Measurements from ENCODE around the gene SMR3A.

The SMR3A gene

DNA sequence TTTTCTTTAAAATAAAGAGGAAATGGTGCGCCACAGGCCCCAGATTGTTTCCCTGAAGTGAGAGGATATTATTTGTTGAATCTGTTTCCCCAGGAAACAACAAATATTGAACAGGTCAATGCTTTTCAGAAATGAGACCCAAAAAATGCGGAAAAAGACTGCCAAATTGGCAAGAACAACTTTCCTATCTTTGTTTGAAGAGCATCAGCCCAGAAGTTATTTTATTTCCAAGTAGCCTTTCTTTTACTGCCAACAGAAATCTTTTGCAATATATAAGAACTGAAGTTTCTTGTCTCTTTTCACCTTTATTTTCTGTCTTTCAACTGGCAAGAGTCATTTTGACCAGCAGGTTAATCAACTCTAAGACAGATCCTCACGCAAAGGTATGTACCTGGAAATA, at the start of gene SMR3A:
TSS of gene SMR3A (plus strand) at position 301 of the 400 bp plus-strand sequence. CDS start 1,356 bp downstream, outside the sequence.
- Histone ChIP-seq H3K4me1 (ENCODE audit: insufficient read depth, low read length) (no peaks in the 10 kb centered on the region), H3K36me3 (ENCODE audit: insufficient read depth, low read length) (no peaks in the 10 kb centered on the region), H3K9me3 (ENCODE audit: low read length) (no peaks in the 10 kb centered on the region), H3K4me3 (ENCODE audit: low read length) (no peak within 1 kb of the TSS), H3K27me3 (ENCODE audit: insufficient read depth, low read length) (no peaks in the 10 kb centered on the region), H2AFZ (ENCODE audit: low read depth, low read length) (no peak within 1 kb of the TSS)

DNA sequence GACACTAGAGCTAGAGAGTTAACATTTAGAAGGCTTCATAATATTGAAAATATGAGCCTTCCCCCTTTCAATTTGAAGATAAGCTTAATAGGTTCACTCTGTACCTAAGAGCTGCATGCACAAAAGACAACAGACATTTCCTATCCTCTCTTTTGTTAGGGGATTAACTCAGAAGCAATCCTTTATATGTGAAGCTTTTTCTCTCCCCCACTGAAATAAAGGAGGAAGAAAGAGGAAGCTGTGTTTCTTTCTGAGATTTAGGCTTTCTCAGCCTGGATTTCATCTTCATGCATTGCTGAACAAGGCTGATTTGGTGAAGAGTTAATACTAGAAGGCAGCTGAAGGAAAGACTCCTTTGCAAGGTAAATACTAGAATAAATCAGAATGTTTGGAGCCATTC, 46.8 kb upstream of the SMR3A start:
- no peaks in the 10 kb centered on the region for H3K9me3 ChIP-seq (ENCODE audit: low read length)
- H3K4me1 ChIP-seq (ENCODE audit: insufficient read depth, low read length): no peaks in the 10 kb centered on the region
- H3K4me3 ChIP-seq (ENCODE audit: low read length): no peak overlapping the region
- no peaks in the 10 kb centered on the region for H3K27me3 ChIP-seq (ENCODE audit: insufficient read depth, low read length)
- H2AFZ ChIP-seq (ENCODE audit: low read depth, low read length): no peak overlapping the region
- H3K36me3 ChIP-seq (ENCODE audit: insufficient read depth, low read length): no peaks in the 10 kb centered on the region

DNA sequence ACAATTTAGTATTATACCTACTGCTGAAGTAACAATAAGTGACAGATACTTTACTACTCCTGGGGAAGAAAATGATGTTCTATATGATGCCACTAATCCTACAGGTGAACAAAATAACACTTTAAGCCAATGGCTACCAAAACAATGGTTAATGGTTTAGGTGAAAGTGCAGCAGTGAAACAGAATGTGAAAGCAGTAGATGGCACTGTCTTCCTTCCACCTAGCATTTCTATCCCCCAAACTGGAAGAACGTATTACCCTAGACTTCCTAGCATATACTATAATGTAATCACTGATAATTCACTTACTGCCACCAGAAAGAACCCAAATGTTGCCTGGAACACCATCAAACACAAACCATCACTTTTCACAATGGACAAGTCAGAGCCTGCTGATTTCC, 44.6 kb upstream of the SMR3A start:
- no peaks in the 10 kb centered on the region for H3K36me3 ChIP-seq (ENCODE audit: insufficient read depth, low read length)
- H3K27me3 ChIP-seq (ENCODE audit: insufficient read depth, low read length): no peaks in the 10 kb centered on the region
- no peak overlapping the region for H3K4me3 ChIP-seq (ENCODE audit: low read length)
- no peaks in the 10 kb centered on the region for H3K9me3 ChIP-seq (ENCODE audit: low read length)
- H2AFZ ChIP-seq (ENCODE audit: low read depth, low read length): no peak overlapping the region
- no peaks in the 10 kb centered on the region for H3K4me1 ChIP-seq (ENCODE audit: insufficient read depth, low read length)

DNA sequence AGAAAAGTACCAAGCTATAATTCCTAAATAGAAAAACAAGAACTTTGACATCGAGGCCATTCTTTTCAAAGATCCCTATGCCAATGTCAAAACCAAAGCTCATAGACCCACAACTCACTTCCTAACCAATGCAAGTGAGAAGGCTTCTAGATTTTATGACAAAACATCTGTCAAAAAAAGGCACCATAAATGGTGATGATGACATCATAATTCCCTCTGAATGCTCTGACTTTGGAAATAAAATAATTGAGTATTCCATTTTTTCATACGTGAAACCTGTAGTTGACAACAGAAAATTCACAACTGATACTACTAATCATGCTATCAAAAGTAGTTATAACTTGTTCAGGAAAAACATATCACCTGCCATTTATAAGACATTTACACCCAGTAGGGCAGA, 34.5 kb upstream of the SMR3A start:
- no peaks in the 10 kb centered on the region for H3K4me1 ChIP-seq (ENCODE audit: insufficient read depth, low read length)
- no peak overlapping the region for H3K4me3 ChIP-seq (ENCODE audit: low read length)
- no peaks in the 10 kb centered on the region for H3K9me3 ChIP-seq (ENCODE audit: low read length)
- no peaks in the 10 kb centered on the region for H3K27me3 ChIP-seq (ENCODE audit: insufficient read depth, low read length)
- no peak overlapping the region for H2AFZ ChIP-seq (ENCODE audit: low read depth, low read length)
- H3K36me3 ChIP-seq (ENCODE audit: insufficient read depth, low read length): no peaks in the 10 kb centered on the region

DNA sequence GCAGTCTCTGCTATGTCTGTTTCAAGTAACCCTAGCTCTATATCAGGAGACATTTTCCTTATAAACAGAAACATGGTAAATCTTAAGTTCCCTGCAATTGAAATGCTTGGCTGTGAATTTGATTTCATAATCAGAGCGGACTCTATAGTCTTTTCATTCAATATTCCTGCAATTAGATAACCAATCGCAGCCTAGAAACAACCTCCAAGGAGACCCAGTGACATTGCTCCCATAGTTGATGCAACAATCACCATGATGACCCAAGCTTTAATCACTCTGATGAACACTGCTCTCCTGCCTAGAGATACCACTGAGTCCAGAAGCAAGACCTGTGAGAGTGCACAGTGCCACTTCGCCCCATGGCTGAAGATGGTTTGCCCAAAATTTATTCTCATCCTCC, 25.9 kb upstream of the SMR3A start, which contains the start of gene CABS1:
TSS of gene CABS1 (plus strand) at position 301 of the 400 bp plus-strand sequence. CDS start at position 360, 59 bp downstream.
- Histone ChIP-seq H2AFZ (ENCODE audit: low read depth, low read length) (no peak within 1 kb of the TSS), H3K4me1 (ENCODE audit: insufficient read depth, low read length) (no peaks in the 10 kb centered on the region), H3K27me3 (ENCODE audit: insufficient read depth, low read length) (no peaks in the 10 kb centered on the region), H3K9me3 (ENCODE audit: low read length) (no peaks in the 10 kb centered on the region), H3K4me3 (ENCODE audit: low read length) (no peak within 1 kb of the TSS), H3K36me3 (ENCODE audit: insufficient read depth, low read length) (no peaks in the 10 kb centered on the region)

DNA sequence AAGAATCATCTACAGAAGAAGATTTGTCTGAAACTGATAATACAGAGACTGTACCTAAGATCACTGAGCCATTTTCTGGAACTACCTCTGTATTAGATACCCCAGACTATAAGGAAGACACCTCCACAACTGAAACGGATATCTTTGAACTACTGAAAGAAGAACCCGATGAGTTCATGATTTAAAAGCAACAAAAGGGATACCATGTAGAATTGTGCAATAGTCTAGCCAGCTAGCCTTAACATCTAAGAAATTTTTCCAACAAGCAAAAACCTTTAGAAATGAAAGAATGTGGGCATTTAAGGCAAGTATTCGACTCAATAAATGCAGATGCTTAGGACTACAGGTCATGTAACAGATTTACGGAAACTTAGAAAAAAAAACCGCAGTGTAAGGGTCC, 24.5 kb upstream of the SMR3A start:
- H3K36me3 ChIP-seq (ENCODE audit: insufficient read depth, low read length): no peaks in the 10 kb centered on the region
- no peaks in the 10 kb centered on the region for H3K9me3 ChIP-seq (ENCODE audit: low read length)
- H3K27me3 ChIP-seq (ENCODE audit: insufficient read depth, low read length): no peaks in the 10 kb centered on the region
- no peak overlapping the region for H2AFZ ChIP-seq (ENCODE audit: low read depth, low read length)
- H3K4me3 ChIP-seq (ENCODE audit: low read length): no peak overlapping the region
- H3K4me1 ChIP-seq (ENCODE audit: insufficient read depth, low read length): no peaks in the 10 kb centered on the region

DNA sequence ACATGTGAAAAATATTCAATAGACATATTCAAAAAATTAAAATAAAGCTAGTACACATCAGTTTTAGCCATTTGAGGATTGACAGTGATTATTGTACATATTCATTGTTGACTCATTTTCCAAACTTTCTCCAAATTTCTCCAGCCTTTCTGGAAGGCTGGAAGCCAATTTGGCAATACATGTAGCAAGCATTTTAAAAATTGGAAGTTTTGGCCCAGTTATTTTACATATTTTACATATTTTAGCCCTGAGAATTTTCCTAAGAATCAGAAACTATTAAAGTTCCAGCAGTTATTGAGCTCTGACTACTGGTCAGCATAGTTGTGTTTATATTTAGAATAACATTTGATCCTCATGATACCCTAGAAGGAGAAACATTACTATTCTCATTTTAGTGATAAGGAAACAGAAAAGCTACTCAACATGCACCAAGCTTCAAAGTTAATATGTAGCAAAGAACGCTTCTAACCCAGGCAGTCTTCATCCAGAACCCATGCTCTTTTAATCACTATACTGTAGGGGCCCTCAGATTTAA, 22.6 kb upstream of the SMR3A start:
- Histone ChIP-seq H3K4me3 (ENCODE audit: low read length) (no peak overlapping the region), H3K36me3 (ENCODE audit: insufficient read depth, low read length) (no peaks in the 10 kb centered on the region), H3K9me3 (ENCODE audit: low read length) (no peaks in the 10 kb centered on the region), H2AFZ (ENCODE audit: low read depth, low read length) (no peak overlapping the region), H3K27me3 (ENCODE audit: insufficient read depth, low read length) (no peaks in the 10 kb centered on the region), H3K4me1 (ENCODE audit: insufficient read depth, low read length) (no peaks in the 10 kb centered on the region)

DNA sequence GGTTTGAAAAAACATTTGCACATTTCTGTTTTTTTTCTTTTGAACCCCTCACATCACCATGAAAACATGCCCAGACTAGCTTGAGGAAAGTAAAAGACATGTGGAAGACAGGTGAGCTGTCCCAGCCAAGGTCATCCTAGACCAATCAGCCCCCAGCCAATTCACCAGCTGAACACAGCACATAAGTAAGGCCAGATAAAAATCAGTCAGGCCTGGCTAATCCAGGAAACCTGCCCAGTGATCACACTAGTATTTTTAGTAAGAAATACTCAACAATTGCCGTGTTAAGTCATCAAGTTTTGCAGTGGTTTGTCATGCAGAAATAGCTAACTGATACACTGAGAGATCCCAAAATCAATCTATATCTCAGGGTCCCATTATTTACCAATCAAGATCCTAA, 4.4 kb upstream of the SMR3A start:
- Histone ChIP-seq H3K4me3 (ENCODE audit: low read length) (no peak overlapping the region), H3K36me3 (ENCODE audit: insufficient read depth, low read length) (no peaks in the 10 kb centered on the region), H3K9me3 (ENCODE audit: low read length) (no peaks in the 10 kb centered on the region), H3K4me1 (ENCODE audit: insufficient read depth, low read length) (no peaks in the 10 kb centered on the region), H3K27me3 (ENCODE audit: insufficient read depth, low read length) (no peaks in the 10 kb centered on the region), H2AFZ (ENCODE audit: low read depth, low read length) (no peak overlapping the region)

DNA sequence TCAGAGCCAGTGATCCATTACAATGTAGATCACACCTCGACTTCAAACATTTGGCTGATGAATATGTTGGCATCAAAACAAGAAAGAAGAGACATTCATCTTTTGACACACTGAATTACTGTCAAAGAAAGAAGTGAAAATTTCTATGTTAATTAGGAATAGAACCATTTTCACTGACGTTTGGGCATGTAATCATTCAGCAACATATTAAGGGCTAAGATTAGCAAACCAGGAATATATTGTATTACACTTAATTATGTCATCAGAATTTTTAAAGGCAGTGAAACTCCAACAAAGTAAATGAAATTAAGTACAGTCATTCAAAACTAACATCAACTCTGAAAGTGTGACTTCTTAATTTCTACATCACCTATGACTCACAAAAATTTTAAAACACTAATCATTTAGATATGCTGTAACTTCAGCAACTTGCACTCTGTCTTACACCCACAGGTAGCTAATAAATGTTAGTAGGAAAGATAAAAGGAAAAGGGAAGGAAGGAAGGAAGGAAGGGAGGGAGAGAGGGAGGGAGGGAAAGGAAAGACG, 1.4 kb upstream of the SMR3A start:
- no peak overlapping the region for H2AFZ ChIP-seq (ENCODE audit: low read depth, low read length)
- no peaks in the 10 kb centered on the region for H3K9me3 ChIP-seq (ENCODE audit: low read length)
- H3K27me3 ChIP-seq (ENCODE audit: insufficient read depth, low read length): no peaks in the 10 kb centered on the region
- H3K4me3 ChIP-seq (ENCODE audit: low read length): no peak overlapping the region
- H3K4me1 ChIP-seq (ENCODE audit: insufficient read depth, low read length): no peaks in the 10 kb centered on the region
- H3K36me3 ChIP-seq (ENCODE audit: insufficient read depth, low read length): no peaks in the 10 kb centered on the region

DNA sequence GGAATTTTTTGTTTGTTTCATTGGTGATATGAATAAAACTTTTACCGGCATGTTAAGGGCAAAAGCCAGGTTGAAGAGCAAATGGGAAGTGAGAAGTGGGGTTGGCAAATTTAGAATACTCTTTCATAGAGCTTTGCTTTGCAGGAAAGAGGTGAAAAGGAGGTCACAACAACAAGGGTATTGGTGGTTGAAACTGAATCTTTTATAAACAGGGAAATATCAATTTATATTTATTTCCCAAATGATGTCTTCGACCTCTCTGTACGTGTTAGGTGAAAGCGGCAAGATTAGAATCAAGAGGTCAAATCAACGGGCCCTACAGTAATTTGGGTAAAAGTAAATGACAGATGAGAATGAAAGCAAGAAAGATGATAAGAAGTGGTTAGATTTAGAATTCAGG, 3.4 kb downstream of the SMR3A start:
- no peaks in the 10 kb centered on the region for H3K9me3 ChIP-seq (ENCODE audit: low read length)
- H3K4me1 ChIP-seq (ENCODE audit: insufficient read depth, low read length): no peaks in the 10 kb centered on the region
- no peak overlapping the region for H3K4me3 ChIP-seq (ENCODE audit: low read length)
- H2AFZ ChIP-seq (ENCODE audit: low read depth, low read length): no peak overlapping the region
- no peaks in the 10 kb centered on the region for H3K27me3 ChIP-seq (ENCODE audit: insufficient read depth, low read length)
- H3K36me3 ChIP-seq (ENCODE audit: insufficient read depth, low read length): no peaks in the 10 kb centered on the region

DNA sequence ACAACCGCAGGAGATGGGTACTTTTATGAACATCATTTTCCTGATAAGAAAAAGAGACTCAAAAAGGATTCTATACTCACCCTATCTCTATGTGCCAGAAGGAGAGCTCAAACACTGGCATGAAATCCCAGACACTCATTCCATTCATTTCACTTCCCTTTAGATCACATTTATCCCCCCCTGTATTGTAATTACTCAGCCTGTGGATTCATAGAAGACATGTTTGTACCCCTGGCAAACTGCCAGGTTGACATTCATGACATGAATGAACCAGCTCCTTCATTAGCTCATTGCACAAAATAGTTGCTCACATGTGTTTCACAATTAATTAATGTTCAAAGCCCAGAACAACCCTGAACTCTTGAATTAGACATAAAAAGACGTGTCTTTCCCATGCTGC, 4.9 kb downstream of the SMR3A start:
- Histone ChIP-seq H3K9me3 (ENCODE audit: low read length) (no peaks in the 10 kb centered on the region), H3K4me1 (ENCODE audit: insufficient read depth, low read length) (no peaks in the 10 kb centered on the region), H3K36me3 (ENCODE audit: insufficient read depth, low read length) (no peaks in the 10 kb centered on the region), H2AFZ (ENCODE audit: low read depth, low read length) (no peak overlapping the region), H3K4me3 (ENCODE audit: low read length) (no peak overlapping the region), H3K27me3 (ENCODE audit: insufficient read depth, low read length) (no peaks in the 10 kb centered on the region)

DNA sequence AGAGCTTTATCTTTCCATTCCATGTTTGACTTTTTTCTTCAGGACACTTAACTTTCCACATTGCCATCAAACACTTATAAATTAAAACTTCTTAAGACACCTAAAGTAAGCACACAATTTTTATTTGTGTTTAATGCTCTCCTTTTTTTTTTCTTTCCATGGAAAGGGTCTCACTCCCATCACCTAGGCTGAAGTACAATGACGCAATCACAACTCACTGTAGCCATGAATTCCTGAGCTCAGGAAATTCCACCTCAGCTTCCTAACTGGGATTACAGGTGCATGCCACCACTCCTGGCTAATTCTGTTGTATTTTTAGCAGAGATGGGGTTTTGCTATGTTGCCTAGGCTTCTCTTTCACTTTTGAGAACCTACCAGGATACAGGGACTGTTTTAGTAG, 7.3 kb downstream of the SMR3A start:
- Histone ChIP-seq H3K4me3 (ENCODE audit: low read length) (no peak overlapping the region), H2AFZ (ENCODE audit: low read depth, low read length) (no peak overlapping the region), H3K4me1 (ENCODE audit: insufficient read depth, low read length) (no peaks in the 10 kb centered on the region), H3K27me3 (ENCODE audit: insufficient read depth, low read length) (no peaks in the 10 kb centered on the region), H3K36me3 (ENCODE audit: insufficient read depth, low read length) (no peaks in the 10 kb centered on the region), H3K9me3 (ENCODE audit: low read length) (no peaks in the 10 kb centered on the region)

DNA sequence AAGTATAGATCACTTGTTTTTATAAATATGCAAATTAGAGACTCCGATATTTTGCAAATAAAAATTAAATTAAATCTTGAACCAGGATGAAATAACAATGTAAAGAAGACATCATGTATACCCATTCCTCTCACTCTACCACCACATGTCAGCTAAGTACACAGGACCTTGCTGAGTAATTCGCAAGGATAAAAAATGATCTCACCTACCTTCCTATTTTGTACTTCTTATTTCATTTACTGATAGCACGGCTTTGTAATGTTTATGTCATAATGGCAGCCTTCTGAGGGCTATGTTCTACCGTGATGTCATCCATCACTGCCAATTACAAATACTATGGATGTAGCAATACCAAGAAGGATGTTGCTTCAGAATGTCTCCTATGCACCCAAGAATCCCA, 11.4 kb downstream of the SMR3A start:
- no peaks in the 10 kb centered on the region for H3K36me3 ChIP-seq (ENCODE audit: insufficient read depth, low read length)
- H3K4me1 ChIP-seq (ENCODE audit: insufficient read depth, low read length): no peaks in the 10 kb centered on the region
- no peak overlapping the region for H3K4me3 ChIP-seq (ENCODE audit: low read length)
- H3K27me3 ChIP-seq (ENCODE audit: insufficient read depth, low read length): no peaks in the 10 kb centered on the region
- no peak overlapping the region for H2AFZ ChIP-seq (ENCODE audit: low read depth, low read length)
- H3K9me3 ChIP-seq (ENCODE audit: low read length): no peaks in the 10 kb centered on the region

DNA sequence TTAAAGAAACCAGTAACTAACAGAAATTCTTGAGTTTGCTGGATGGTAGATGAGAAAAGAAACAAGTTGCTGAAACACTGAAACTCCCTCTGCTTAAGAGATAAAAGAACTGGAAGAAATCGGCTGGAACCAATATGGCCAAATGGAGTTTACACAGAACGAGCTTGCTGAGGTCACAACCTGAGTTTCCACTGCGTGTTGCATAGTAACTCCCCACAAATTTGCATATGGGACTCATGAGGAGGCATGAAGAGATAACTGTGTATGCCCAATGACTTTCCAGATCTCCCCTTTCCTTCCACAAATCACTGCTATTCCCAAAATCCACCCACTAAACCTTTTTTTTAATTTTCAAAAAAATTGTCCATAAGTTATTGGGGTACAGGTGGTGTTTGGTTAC, 12.2 kb downstream of the SMR3A start:
- no peaks in the 10 kb centered on the region for H3K9me3 ChIP-seq (ENCODE audit: low read length)
- no peaks in the 10 kb centered on the region for H3K36me3 ChIP-seq (ENCODE audit: insufficient read depth, low read length)
- H3K4me1 ChIP-seq (ENCODE audit: insufficient read depth, low read length): no peaks in the 10 kb centered on the region
- no peak overlapping the region for H3K4me3 ChIP-seq (ENCODE audit: low read length)
- H2AFZ ChIP-seq (ENCODE audit: low read depth, low read length): no peak overlapping the region
- no peaks in the 10 kb centered on the region for H3K27me3 ChIP-seq (ENCODE audit: insufficient read depth, low read length)
